GM19468 (cell line): ENCODE data around the gene UPF1.

Experiments used
- ATAC-seq: cut with Tn5 transposase; IDR thresholded peaks from one replicate; pipeline ENCODE4 v1.9.1; 2021; ENCODE audit warnings: mild to moderate bottlenecking, moderate library complexity, moderate number of reproducible peaks; ENCODE audit not compliant: unreplicated experiment; ENCODE audit errors: extremely low read depth

Gene UPF1

GRCh38 chr19:18833849-18834643, 2.3 kb downstream of the UPF1 start:
- ATAC-seq: no peak

- ATAC-seq: no peak
Observed at GRCh38 chr19:18834644-18834984, 2.9 kb downstream of the UPF1 start.

DNA sequence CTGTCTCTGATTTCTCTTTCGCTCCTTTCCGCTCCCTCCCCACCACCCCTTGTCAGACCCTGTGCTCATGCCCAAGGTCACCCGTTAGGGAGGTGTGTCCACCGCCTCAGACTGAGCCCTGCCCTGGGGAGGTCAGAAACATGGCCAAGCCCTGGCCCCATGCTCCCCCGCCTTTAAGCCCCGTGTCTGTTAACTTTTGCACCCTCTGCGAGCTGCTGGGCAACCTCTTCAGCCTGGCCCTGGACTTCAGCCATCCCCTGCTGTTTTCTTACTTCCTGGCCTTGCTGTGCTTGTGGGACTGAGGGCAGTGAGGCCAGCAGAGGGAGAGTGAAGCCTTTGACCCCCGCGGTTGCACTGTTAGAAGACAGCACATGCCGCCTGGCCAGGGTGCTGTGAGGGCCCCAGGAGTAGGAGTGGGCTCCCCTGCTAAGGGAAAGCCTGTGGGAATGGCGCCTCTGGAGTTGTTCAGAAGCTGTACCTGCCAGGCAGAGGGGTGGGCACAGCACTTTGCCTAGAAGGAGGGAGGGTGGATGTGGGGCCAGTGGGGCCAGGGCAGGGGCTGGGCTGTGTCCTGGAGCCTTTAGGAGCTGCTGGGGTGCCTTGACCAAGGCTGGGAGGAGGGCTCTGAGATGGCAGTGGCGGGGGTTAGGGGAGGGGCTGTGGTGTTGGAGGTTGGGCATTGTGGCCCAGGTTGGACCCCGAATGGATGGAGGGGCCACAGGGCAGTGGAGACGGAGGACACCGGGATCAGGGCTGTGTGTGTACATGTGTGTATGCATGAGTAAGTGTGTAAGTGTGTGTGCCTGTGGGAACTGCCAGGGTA, 7.9 kb downstream of the UPF1 start:
- ATAC-seq: no peak

DNA sequence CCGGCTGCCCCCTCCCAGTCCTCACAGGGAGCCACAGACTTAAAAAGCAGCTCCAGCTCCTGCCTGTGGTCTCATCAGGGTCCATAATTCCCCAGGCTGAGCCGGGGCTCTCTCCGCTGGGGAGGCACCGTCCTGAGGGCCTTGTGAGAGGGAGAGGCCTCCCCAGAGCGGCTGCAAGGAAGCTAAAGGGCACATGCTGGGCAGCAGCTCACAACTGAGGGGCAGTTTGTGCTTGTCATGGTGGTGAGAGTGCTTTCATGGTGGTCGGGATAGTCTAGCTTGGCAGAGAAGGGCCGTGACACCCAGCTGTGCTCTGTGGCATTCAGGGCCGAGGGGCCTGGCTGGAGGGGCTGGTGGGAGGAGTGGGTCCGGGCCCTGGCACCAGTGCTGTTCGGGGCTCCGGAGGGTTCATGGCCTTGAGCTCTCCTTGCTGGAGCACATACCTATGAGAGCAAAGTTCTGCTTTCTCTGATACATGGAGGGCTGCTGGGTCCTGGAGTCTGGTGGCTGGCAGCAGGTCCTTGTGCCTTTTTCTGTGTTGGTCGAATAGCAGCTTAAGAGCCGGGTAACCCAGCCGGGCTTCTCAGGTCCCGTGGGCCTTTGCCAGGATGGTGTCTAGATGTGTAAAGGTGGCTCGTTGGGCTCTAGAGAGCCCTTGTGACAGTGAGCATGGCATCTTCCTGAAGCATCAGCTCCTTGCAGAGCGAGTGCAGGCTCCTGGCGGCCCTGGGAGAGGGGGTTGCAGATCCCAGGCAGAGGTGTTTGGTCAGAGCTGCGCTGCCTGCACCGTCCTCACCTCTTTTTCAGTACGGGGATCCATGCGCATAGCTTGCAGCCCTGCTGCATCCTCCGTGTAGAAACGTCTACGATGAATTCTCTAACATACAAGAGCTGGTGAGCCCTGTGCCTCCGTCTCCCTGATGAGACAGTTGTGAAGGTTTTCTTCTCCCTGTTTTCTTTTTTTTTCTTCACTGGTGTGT, 8.8 kb downstream of the UPF1 start:
- no peak for ATAC-seq

DNA sequence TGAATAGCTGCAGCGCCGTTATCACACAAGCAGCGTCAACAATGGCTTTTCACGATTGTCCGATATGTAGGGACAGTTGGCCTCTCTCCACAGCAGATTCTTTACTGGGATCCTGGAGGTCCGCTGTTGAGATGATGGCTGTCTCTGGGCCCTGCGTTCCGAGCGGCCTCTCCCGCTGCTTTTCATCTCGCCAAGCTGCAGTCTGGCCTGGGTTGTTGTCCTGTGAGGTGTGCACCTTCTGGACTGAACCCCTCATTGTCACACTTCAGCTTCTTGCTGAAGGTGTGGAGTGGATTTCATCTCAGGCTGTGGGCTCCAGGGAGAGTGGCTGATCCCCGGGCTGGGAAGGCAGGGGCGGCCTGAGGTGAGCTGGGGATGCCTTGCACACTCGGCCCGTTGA, 9.6 kb downstream of the UPF1 start:
- ATAC-seq: no peak

- no peak for ATAC-seq
Observed at GRCh38 chr19:18842166-18842565, 10.4 kb downstream of the UPF1 start.

- no peak for ATAC-seq
Observed at GRCh38 chr19:18843960-18844359, 12.2 kb downstream of the UPF1 start.

GRCh38 chr19:18844806-18845329, 13.1 kb downstream of the UPF1 start:
- no peak for ATAC-seq

- no peak for ATAC-seq
Observed at GRCh38 chr19:18845961-18846360, 14.2 kb downstream of the UPF1 start.

DNA sequence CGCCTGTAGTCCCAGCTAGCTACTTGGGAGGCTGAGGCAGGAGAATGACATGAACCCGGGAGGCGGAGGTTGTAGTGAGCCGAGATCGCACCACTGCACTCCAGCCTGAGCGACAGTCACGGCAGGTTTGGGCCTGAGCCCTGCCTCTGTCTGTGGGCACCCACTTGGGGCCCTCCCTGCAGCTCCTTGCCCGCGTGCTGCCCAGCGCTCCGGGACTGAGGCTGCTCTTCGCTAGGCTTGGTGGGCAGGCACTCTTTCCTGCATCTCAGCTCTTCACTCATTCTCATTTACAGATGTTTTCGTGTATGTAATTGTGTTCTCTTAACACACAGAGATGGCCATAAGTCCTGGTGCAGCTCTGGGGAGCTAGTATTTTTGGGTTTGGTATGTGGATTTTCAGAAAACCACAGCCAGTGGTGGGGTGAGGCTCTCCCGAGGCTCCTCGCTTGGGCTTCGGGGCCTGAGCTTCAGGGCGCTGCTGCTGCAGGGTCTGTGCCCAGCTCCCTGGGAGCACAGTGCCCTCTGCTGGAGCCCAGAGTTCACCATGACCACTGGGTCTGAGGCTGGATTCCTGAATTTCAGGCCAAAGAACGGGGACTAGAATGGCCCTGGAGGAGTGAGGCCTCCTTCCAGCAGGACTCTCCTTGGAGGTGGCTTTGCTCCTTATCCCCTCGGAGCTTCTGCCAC, 15.2 kb downstream of the UPF1 start:
- ATAC-seq: no peak

DNA sequence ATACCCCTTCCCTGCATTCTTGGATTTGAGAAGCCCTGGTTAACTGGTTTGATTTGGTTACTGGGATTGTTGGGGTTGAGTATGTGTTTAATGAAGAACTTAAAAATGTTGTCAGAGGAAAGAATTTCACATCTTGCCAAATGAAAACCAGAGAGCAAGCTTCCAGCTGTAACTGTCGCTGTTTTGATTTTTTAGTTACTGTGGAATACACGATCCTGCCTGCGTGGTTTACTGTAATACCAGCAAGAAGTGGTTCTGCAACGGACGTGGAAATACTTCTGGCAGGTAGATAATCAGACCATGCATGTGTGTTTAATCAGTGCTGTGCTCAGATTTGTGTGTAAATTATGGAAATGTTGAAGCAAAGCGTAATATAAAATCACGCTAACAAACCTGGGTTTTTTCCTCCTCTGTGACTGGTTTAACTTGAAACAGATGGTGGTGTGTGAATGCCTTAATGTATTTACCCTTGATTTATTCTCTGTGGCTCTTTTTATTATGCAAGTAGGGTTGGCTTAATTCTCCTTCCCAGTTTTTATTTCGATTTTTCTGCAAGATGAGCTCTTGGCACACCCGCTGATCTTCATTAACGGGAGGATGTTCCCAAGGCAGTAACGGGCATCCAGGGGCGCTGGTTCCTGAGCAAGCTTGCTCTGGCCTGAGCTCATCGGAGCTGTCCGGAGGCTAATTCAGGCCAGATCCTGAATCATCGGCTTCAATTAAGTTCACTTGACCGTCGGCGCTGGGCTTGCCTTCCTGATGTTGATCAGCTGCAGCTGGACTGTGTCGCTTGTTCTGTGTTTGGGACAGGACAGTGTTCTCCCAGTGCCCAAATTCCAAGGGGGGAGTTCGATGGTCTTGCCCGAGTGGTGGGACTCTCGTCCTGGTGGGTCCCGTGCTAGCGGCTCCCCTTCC, 16.0 kb downstream of the UPF1 start:
- no peak for ATAC-seq

DNA sequence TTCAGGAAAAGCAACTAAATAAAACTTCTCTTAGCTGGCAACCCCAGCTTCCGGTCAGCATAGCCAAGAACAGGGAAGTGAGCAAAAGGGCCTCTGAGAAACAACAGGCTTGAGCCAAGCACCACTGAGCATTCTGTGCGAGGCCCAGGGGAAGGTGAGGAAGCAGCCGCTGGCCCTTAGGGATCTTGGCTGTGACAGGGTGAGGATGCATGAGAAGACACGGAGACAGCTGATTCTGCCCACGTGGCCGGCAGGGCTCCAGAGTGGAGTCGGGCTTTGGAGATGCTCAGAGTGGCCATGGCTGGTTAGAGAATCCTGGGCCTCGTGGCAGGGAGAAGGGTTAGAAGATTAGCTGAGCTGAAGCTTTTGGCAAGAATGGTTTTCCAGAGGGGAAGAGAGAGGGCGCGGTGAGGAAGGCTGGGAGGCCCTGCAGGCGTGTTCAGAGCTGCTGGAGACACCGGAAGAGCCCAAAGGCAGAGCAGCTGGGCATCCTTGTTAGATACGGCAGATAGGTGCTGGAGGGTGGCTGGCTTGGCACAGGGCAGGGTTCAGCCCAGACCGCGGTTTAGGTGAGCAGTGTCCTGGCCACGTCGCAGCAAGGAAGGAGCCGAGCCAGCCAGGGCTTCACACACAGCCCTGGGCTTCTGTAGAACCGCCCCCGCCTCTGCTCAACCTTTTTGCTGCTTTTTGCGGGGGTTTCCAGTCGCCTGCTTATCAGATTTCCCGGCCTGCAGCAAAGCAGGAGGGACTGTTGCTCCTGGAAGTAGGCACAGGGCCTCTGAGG, 17.3 kb downstream of the UPF1 start:
- no peak for ATAC-seq

GRCh38 chr19:18849838-18850400, 18.2 kb downstream of the UPF1 start:
- no peak for ATAC-seq

- ATAC-seq: no peak
Observed at GRCh38 chr19:18850471-18851375, 19.0 kb downstream of the UPF1 start.

- ATAC-seq: no peak
Observed at GRCh38 chr19:18851673-18852325, 20.0 kb downstream of the UPF1 start.

DNA sequence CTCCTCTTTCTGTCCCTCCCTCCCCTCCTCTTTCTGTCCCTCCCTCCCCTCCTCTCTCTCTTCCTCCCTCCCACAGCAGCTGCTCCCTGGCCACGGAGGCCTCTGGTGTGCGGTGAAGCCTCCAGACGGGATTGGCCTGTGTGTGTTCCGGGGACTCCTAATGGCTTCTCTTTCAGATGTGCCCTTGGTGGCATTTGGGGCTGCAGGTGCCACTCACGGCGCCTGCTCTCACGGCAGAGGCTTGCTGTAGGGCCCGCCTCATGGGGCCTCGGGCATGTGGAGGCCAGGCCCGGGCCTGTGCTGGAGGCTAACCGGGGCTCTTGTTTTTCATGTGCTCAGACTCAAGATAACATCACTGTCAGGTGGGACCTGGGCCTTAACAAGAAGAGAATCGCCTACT, 20.9 kb downstream of the UPF1 start:
- no peak for ATAC-seq
